Ishikawa (cell line): ENCODE measurements around the gene LRBA.

ENCODE experiments used
- MAX ChIP-seq: IDR thresholded peaks from 2 replicates; pipeline ENCODE4 v1.6.1; 2012
- RAD21 ChIP-seq: IDR thresholded peaks from 2 replicates; pipeline ENCODE4 v1.6.1; 2012; ENCODE audit warnings: low read depth

- no peak for TF ChIP-seq MAX
- no peak for TF ChIP-seq RAD21
Measured at GRCh38 chr4:150329373-150329772, 685.7 kb downstream of the LRBA start.
